ENCODE data around the gene RNPEPL1. TPM values are rescaled to one million over a fixed set of nuclear protein-coding genes. Genes with fewer than 3 reads are reported as not detected.

RNPEPL1 gene
- total RNA-seq, 1 donor from 2014 or later, result 15.7 TPM

GRCh38 chr2:240589850-240590525 is 21.7 kb downstream of the RNPEPL1 start:
- H3K27me3 ChIP-seq (ENCODE audit: control insufficient read depth in 3 of 3, insufficient read depth in 3 of 3, low read length in 3 of 3), result no peaks in the 10 kb centered on the region
- H3K27ac ChIP-seq (ENCODE audit: low read depth, low read length), result no peak overlapping the region
- no peak overlapping the region for H3K9ac ChIP-seq (ENCODE audit: low read depth in 1 of 3, low read length in 3 of 3)
- peaks cover 22 to 34% (median 24%) of the 10 kb centered on the region in 3 donors for H3K4me1 ChIP-seq (ENCODE audit: control insufficient read depth in 3 of 3, insufficient read depth in 3 of 3, low read length in 3 of 3)
- H3K36me3 ChIP-seq (ENCODE audit: control insufficient read depth in 3 of 3, insufficient read depth in 3 of 3, low read length in 3 of 3), result peaks cover 25 to 36% (median 26%) of the 10 kb centered on the region in 3 donors
- H3K9me3 ChIP-seq (ENCODE audit: control insufficient read depth in 3 of 3, low read length in 3 of 3), result no peaks in the 10 kb centered on the region
- H3K4me3 ChIP-seq (ENCODE audit: low read length in 3 of 3), result no peak overlapping the region

DNA sequence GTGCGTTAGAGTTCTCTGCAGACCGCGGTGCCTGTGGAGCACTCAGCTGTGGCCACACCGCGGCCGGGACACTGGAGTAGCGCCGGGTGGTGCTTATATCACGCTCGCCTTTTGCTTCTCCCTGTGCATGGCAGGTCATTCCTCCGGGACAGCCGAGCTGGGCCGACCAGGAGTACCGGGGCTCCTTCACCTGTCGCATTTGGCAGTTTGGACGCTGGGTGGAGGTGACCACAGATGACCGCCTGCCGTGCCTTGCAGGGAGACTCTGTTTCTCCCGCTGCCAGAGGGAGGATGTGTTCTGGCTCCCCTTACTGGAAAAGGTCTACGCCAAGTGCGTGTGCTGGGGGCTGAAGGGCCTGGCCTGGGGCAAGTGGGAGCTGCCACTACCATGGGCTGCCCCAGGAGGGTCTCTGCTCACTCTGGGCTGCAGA is 22.4 kb downstream of the RNPEPL1 start:
- Histone ChIP-seq H3K4me1 (ENCODE audit: control insufficient read depth in 3 of 3, insufficient read depth in 3 of 3, low read length in 3 of 3) (peaks cover 17 to 31% (median 17%) of the 10 kb centered on the region in 3 donors), H3K4me3 (ENCODE audit: low read length in 3 of 3) (no peak overlapping the region), H3K27ac (ENCODE audit: low read depth, low read length) (no peak overlapping the region), H3K36me3 (ENCODE audit: control insufficient read depth in 3 of 3, insufficient read depth in 3 of 3, low read length in 3 of 3) (peaks cover 25 to 38% (median 26%) of the 10 kb centered on the region in 3 donors), H3K9ac (ENCODE audit: low read depth in 1 of 3, low read length in 3 of 3) (no peak overlapping the region), H3K9me3 (ENCODE audit: control insufficient read depth in 3 of 3, low read length in 3 of 3) (no peaks in the 10 kb centered on the region), H3K27me3 (ENCODE audit: control insufficient read depth in 3 of 3, insufficient read depth in 3 of 3, low read length in 3 of 3) (no peaks in the 10 kb centered on the region)

DNA sequence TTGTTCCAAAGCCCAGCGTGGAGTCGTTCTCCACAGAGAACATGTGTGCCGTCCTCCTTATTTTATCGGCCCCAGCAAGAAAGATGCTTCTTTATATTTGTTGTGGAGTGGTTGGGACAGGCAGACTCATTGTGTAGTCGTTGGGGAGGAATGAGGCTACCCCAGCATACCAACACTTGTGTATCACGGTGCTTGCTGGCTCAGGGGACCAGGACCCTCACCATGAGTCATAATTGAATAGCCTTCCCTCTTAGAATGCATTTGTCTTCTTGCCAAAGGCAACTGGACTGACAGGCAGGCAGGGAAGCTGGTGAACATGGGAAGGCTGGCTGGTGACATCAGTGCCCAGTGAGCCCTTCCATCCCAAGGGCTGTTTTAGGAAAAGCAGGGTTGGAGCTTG is 22.9 kb downstream of the RNPEPL1 start:
- no peak overlapping the region for H3K27ac ChIP-seq (ENCODE audit: low read depth, low read length)
- H3K36me3 ChIP-seq (ENCODE audit: control insufficient read depth in 3 of 3, insufficient read depth in 3 of 3, low read length in 3 of 3), result peaks cover 25 to 35% (median 26%) of the 10 kb centered on the region in 3 donors
- no peaks in the 10 kb centered on the region for H3K9me3 ChIP-seq (ENCODE audit: control insufficient read depth in 3 of 3, low read length in 3 of 3)
- no peaks in the 10 kb centered on the region for H3K27me3 ChIP-seq (ENCODE audit: control insufficient read depth in 3 of 3, insufficient read depth in 3 of 3, low read length in 3 of 3)
- peaks cover 20 to 31% (median 21%) of the 10 kb centered on the region in 3 donors for H3K4me1 ChIP-seq (ENCODE audit: control insufficient read depth in 3 of 3, insufficient read depth in 3 of 3, low read length in 3 of 3)
- H3K9ac ChIP-seq (ENCODE audit: low read depth in 1 of 3, low read length in 3 of 3), result no peak overlapping the region
- no peak overlapping the region for H3K4me3 ChIP-seq (ENCODE audit: low read length in 3 of 3)

GRCh38 chr2:240591784-240592183 is 23.5 kb downstream of the RNPEPL1 start:
- Histone ChIP-seq H3K36me3 (ENCODE audit: control insufficient read depth in 3 of 3, insufficient read depth in 3 of 3, low read length in 3 of 3) (peaks cover 25 to 35% (median 26%) of the 10 kb centered on the region in 3 donors), H3K4me3 (ENCODE audit: low read length in 3 of 3) (no peak overlapping the region), H3K27me3 (ENCODE audit: control insufficient read depth in 3 of 3, insufficient read depth in 3 of 3, low read length in 3 of 3) (no peaks in the 10 kb centered on the region), H3K27ac (ENCODE audit: low read depth, low read length) (no peak overlapping the region), H3K9me3 (ENCODE audit: control insufficient read depth in 3 of 3, low read length in 3 of 3) (no peaks in the 10 kb centered on the region), H3K4me1 (ENCODE audit: control insufficient read depth in 3 of 3, insufficient read depth in 3 of 3, low read length in 3 of 3) (peaks cover 23 to 37% (median 24%) of the 10 kb centered on the region in 3 donors), H3K9ac (ENCODE audit: low read depth in 1 of 3, low read length in 3 of 3) (no peak overlapping the region)

DNA sequence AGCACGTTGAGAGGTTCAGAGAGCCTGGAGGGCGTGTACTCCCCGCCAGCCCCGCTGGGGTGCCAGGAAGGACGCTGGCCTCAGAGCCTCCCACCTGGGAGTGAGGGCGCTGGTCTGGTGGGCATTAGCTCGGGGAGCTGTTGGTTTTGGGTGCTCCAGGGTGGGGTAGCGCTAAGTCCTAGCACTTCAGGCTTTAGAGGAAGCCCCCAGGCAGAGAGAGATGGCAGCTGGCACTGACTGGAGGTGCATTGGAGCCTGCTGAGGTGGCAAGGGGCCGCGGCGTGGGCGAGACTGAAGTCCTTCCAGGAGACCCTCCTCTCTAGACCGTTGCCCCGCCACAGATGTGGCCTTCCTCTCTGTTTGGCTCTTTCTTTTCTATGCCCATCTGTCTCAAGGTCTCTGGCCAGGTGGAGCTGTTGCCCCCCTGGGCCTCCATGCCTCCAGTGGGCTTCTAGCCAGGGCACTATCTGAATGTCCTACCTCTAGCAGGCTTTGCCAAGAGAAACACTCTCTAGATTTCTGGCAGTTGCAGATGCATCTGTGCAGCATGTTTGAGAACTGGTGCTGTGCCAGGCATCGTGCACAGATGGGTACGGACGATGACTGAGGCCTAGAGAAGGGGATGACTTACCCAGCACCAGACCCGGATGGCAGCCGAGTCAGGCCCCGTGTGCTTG is 24.9 kb downstream of the RNPEPL1 start:
- no peak overlapping the region for H3K4me3 ChIP-seq (ENCODE audit: low read length in 3 of 3)
- peaks cover 12 to 25% (median 12%) of the 10 kb centered on the region in 3 donors for H3K4me1 ChIP-seq (ENCODE audit: control insufficient read depth in 3 of 3, insufficient read depth in 3 of 3, low read length in 3 of 3)
- no peaks in the 10 kb centered on the region for H3K27me3 ChIP-seq (ENCODE audit: control insufficient read depth in 3 of 3, insufficient read depth in 3 of 3, low read length in 3 of 3)
- peaks cover 31 to 40% (median 33%) of the 10 kb centered on the region in 3 donors for H3K36me3 ChIP-seq (ENCODE audit: control insufficient read depth in 3 of 3, insufficient read depth in 3 of 3, low read length in 3 of 3)
- no peak overlapping the region for H3K27ac ChIP-seq (ENCODE audit: low read depth, low read length)
- no peaks in the 10 kb centered on the region for H3K9me3 ChIP-seq (ENCODE audit: control insufficient read depth in 3 of 3, low read length in 3 of 3)
- H3K9ac ChIP-seq (ENCODE audit: low read depth in 1 of 3, low read length in 3 of 3), result no peak overlapping the region

DNA sequence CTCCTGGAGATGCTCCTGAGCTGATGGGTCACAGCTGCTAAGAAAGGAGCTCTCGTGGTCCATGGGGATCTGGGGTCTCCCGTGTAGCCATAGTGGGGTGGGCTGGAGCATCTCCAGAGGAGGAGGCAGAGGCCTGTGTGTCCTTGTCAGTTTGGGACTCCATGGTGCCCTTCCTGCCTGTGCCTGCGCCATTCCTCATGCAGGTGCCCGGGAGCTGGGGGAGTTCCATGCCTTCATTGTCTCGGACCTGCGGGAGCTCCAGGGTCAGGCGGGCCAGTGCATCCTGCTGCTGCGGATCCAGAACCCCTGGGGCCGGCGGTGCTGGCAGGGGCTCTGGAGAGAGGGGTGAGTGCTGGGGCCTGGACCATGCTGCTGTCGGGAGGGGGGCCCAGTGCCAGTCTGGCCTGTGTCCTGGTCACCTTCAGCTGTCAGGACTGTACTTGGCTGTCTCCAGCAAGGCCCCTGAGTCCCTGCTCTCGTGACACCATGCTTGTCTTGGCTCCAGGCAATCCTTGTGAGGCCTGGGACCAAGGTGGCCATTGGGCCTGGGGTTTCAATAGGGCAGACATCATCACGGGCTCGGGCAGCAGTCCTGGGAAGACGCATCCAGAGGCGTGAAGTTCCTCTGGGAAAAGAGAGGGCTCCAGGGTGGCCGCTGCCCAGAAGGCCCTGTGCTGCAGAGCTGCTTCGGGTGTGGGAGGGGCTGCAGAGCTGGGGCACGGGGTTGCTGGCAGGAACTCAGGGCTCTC is 25.6 kb downstream of the RNPEPL1 start:
- H3K4me1 ChIP-seq (ENCODE audit: control insufficient read depth in 3 of 3, insufficient read depth in 3 of 3, low read length in 3 of 3), result peaks cover 7 to 19% (median 10%) of the 10 kb centered on the region in 3 donors
- peak overlapping the region in 1 of 3 donors; percentile 3 for H3K9ac ChIP-seq (ENCODE audit: low read depth in 1 of 3, low read length in 3 of 3)
- peaks cover 36 to 42% (median 38%) of the 10 kb centered on the region in 3 donors for H3K36me3 ChIP-seq (ENCODE audit: control insufficient read depth in 3 of 3, insufficient read depth in 3 of 3, low read length in 3 of 3)
- H3K27me3 ChIP-seq (ENCODE audit: control insufficient read depth in 3 of 3, insufficient read depth in 3 of 3, low read length in 3 of 3), result no peaks in the 10 kb centered on the region
- H3K27ac ChIP-seq (ENCODE audit: low read depth, low read length), result no peak overlapping the region
- no peaks in the 10 kb centered on the region for H3K9me3 ChIP-seq (ENCODE audit: control insufficient read depth in 3 of 3, low read length in 3 of 3)
- no peak overlapping the region for H3K4me3 ChIP-seq (ENCODE audit: low read length in 3 of 3)

GRCh38 chr2:240594511-240595380 is 26.5 kb downstream of the RNPEPL1 start:
- Histone ChIP-seq H3K4me3 (ENCODE audit: low read length in 3 of 3) (no peak overlapping the region), H3K4me1 (ENCODE audit: control insufficient read depth in 3 of 3, insufficient read depth in 3 of 3, low read length in 3 of 3) (peaks cover 7 to 19% (median 10%) of the 10 kb centered on the region in 3 donors), H3K9ac (ENCODE audit: low read depth in 1 of 3, low read length in 3 of 3) (peak overlapping the region in 2 of 3 donors; percentile 3 to 27), H3K27ac (ENCODE audit: low read depth, low read length) (no peak overlapping the region), H3K36me3 (ENCODE audit: control insufficient read depth in 3 of 3, insufficient read depth in 3 of 3, low read length in 3 of 3) (peaks cover 37 to 41% (median 39%) of the 10 kb centered on the region in 3 donors), H3K27me3 (ENCODE audit: control insufficient read depth in 3 of 3, insufficient read depth in 3 of 3, low read length in 3 of 3) (no peaks in the 10 kb centered on the region), H3K9me3 (ENCODE audit: control insufficient read depth in 3 of 3, low read length in 3 of 3) (no peaks in the 10 kb centered on the region)

- Histone ChIP-seq H3K4me1 (ENCODE audit: control insufficient read depth in 3 of 3, insufficient read depth in 3 of 3, low read length in 3 of 3) (peaks cover 7 to 16% (median 9%) of the 10 kb centered on the region in 3 donors), H3K9ac (ENCODE audit: low read depth in 1 of 3, low read length in 3 of 3) (peak overlapping the region in 1 of 3 donors; percentile 27), H3K9me3 (ENCODE audit: control insufficient read depth in 3 of 3, low read length in 3 of 3) (no peaks in the 10 kb centered on the region), H3K27me3 (ENCODE audit: control insufficient read depth in 3 of 3, insufficient read depth in 3 of 3, low read length in 3 of 3) (no peaks in the 10 kb centered on the region), H3K4me3 (ENCODE audit: low read length in 3 of 3) (no peak overlapping the region), H3K36me3 (ENCODE audit: control insufficient read depth in 3 of 3, insufficient read depth in 3 of 3, low read length in 3 of 3) (peaks cover 31 to 37% (median 35%) of the 10 kb centered on the region in 3 donors), H3K27ac (ENCODE audit: low read depth, low read length) (no peak overlapping the region)
These were observed 27.2 kb downstream of the RNPEPL1 start for GRCh38 chr2:240595381-240596079.

DNA sequence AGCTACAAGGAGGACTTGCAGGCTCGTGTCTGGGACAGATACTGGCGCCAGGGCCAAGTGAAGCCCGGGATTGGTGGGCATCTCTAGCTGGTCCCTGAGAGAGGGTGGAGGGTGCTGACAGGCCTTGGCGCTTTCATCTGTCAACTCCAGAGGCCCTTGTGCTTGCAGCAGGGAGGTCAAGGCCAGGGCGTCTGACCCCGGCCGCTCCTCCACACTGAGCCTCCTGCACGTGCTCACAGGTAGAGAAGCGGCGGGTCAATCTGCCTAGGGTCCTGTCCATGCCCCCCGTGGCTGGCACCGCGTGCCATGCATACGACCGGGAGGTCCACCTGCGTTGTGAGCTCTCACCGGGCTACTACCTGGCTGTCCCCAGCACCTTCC is 27.8 kb downstream of the RNPEPL1 start:
- H3K9me3 ChIP-seq (ENCODE audit: control insufficient read depth in 3 of 3, low read length in 3 of 3), result no peaks in the 10 kb centered on the region
- H3K4me1 ChIP-seq (ENCODE audit: control insufficient read depth in 3 of 3, insufficient read depth in 3 of 3, low read length in 3 of 3), result peaks cover 7 to 16% (median 9%) of the 10 kb centered on the region in 3 donors
- H3K27ac ChIP-seq (ENCODE audit: low read depth, low read length), result no peak overlapping the region
- H3K9ac ChIP-seq (ENCODE audit: low read depth in 1 of 3, low read length in 3 of 3), result no peak overlapping the region
- no peaks in the 10 kb centered on the region for H3K27me3 ChIP-seq (ENCODE audit: control insufficient read depth in 3 of 3, insufficient read depth in 3 of 3, low read length in 3 of 3)
- peak overlapping the region in 1 of 3 donors; percentile 9 for H3K4me3 ChIP-seq (ENCODE audit: low read length in 3 of 3)
- peaks cover 29 to 36% (median 30%) of the 10 kb centered on the region in 3 donors for H3K36me3 ChIP-seq (ENCODE audit: control insufficient read depth in 3 of 3, insufficient read depth in 3 of 3, low read length in 3 of 3)
